Neural crest cell (in vitro differentiated cells): ENCODE data around the gene PPP3CA. TPM values are rescaled to one million over a fixed set of nuclear protein-coding genes. Genes with fewer than 3 reads are reported as not detected.

Experiments
- DNase-seq: peaks from one replicate; pipeline ENCODE4 v3.0.0; 2021; ENCODE audit warnings: low read depth, mixed read lengths, low spot score
- H3K27ac Mint-ChIP-seq: one replicate; pipeline ENCODE4 v1.8.0; 2021; ENCODE audit warnings: mild to moderate bottlenecking, mixed read lengths; ENCODE audit not compliant: unreplicated experiment
- H3K27me3 Mint-ChIP-seq: 2 replicates; pipeline ENCODE4 v1.8.0; 2021; ENCODE audit warnings: low read depth, mild to moderate bottlenecking, mixed read lengths
- H3K36me3 Mint-ChIP-seq: 2 replicates; pipeline ENCODE4 v1.8.0; 2021; ENCODE audit warnings: low read depth, mild to moderate bottlenecking, mixed read lengths
- H3K4me1 Mint-ChIP-seq: 2 replicates; pipeline ENCODE4 v1.8.0; 2021; ENCODE audit warnings: mixed read lengths
- H3K4me3 Mint-ChIP-seq: one replicate; pipeline ENCODE4 v1.8.0; 2021; ENCODE audit warnings: mild to moderate bottlenecking, mixed read lengths
- H3K9me3 Mint-ChIP-seq: 2 replicates; pipeline ENCODE4 v1.8.0; 2021; ENCODE audit warnings: mixed read lengths
- total RNA-seq: library from RNA; stranded (reverse); gene quantifications from 2 replicates; pipeline ENCODE4 v1.2.1, GENCODE V29; 2021
- TF ChIP-seq, protein P1 (sequence below): fragments of 200-600 bp; sonication (generic); conservative IDR thresholded peaks from 2 replicates; pipeline ENCODE4 v1.5.0; 2021; ENCODE audit warnings: antibody characterized with exemption, mild to moderate bottlenecking

PPP3CA gene
- total RNA-seq, 1 donor from 2014 or later: 12.2 TPM

DNA sequence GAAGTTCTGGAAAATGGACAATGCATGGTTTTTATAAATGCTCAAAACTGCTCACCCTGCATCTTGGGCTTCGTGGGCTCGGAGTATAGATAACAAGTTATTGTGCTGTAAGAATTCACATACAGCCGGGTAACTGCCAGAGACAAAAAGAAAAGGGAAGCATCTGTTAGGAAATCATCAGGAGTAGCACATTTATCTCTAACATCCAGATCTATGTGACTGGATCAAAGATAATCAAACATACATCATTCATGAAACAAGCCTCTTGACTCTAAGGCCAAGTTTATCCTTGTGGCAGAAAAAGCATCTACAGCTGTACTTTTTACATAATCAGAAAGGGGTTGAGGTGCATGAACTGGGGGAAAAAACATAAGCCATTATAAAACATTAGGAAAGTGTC, 264.2 kb downstream of the PPP3CA start:
- Mint-ChIP-seq H3K27ac (no peak overlapping the region), H3K9me3 (no peaks in the 10 kb centered on the region), H3K27me3 (no peaks in the 10 kb centered on the region), H3K36me3 (no peaks in the 10 kb centered on the region), H3K4me3 (no peak overlapping the region), H3K4me1 (no peaks in the 10 kb centered on the region)
- TF ChIP-seq, protein P1, sequence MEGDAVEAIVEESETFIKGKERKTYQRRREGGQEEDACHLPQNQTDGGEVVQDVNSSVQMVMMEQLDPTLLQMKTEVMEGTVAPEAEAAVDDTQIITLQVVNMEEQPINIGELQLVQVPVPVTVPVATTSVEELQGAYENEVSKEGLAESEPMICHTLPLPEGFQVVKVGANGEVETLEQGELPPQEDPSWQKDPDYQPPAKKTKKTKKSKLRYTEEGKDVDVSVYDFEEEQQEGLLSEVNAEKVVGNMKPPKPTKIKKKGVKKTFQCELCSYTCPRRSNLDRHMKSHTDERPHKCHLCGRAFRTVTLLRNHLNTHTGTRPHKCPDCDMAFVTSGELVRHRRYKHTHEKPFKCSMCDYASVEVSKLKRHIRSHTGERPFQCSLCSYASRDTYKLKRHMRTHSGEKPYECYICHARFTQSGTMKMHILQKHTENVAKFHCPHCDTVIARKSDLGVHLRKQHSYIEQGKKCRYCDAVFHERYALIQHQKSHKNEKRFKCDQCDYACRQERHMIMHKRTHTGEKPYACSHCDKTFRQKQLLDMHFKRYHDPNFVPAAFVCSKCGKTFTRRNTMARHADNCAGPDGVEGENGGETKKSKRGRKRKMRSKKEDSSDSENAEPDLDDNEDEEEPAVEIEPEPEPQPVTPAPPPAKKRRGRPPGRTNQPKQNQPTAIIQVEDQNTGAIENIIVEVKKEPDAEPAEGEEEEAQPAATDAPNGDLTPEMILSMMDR: no peak
- no peak for DNase-seq

DNA sequence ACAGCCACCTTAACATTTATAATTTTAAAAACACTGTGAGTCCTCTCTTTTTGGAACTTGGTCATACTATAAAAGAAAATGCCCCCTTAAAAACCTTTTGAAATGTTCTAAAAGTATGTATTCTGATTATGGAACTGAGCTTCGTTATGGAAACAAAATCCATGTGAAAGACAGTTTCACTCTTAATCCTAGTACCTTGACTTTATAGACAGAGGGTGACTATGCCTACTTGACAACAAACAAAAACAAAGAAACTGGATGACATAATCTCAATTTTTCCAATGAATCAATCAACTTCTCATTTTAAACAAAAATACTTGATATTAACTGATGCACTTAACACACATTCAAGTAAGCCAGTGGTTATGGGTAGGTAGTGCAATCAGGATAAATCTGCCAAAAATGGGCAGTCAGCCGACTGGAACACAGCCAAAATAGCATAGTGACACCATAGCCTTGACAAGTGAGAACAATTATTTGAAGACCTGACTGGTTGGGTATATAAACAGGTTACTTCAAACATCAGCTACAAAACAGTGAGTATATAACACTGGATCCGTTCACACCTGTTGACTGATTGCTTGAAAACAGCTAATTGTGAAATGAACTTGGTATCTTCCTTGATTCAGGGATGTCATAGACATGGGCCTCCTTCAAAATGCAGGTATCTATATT, 265.5 kb downstream of the PPP3CA start:
- H3K36me3 Mint-ChIP-seq: no peaks in the 10 kb centered on the region
- DNase-seq: no peak
- TF ChIP-seq, protein P1: no peak
- no peaks in the 10 kb centered on the region for H3K27me3 Mint-ChIP-seq
- no peak overlapping the region for H3K4me3 Mint-ChIP-seq
- no peak overlapping the region for H3K27ac Mint-ChIP-seq
- no peaks in the 10 kb centered on the region for H3K4me1 Mint-ChIP-seq
- H3K9me3 Mint-ChIP-seq: no peaks in the 10 kb centered on the region

GRCh38 chr4:101081166-101081565, 266.2 kb downstream of the PPP3CA start:
- Mint-ChIP-seq H3K27ac (no peak overlapping the region), H3K4me1 (no peaks in the 10 kb centered on the region), H3K4me3 (no peak overlapping the region), H3K27me3 (no peaks in the 10 kb centered on the region), H3K36me3 (no peaks in the 10 kb centered on the region), H3K9me3 (no peaks in the 10 kb centered on the region)
- TF ChIP-seq, protein P1: no peak
- no peak for DNase-seq

DNA sequence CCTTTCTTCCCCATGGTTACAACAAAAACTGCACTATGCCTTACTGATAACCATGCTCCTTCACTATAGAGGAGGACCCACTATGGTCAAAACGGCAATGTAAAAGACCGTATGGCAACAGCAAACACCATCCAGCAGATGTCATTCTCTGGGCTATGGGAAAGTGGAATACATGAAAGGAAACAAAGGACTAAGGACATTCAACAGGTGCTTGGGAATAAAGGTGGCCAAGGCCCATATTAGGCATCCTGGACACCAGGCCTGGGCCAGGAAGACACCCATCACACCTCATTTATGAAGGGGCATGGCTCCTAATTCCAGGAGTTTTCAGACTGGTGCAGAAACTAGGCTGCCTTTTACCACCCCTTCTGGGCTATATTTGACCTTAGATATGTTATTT, 268.4 kb downstream of the PPP3CA start:
- H3K27ac Mint-ChIP-seq: no peak overlapping the region
- H3K9me3 Mint-ChIP-seq: no peaks in the 10 kb centered on the region
- H3K36me3 Mint-ChIP-seq: no peaks in the 10 kb centered on the region
- DNase-seq: no peak
- TF ChIP-seq, protein P1: no peak
- no peaks in the 10 kb centered on the region for H3K27me3 Mint-ChIP-seq
- no peaks in the 10 kb centered on the region for H3K4me1 Mint-ChIP-seq
- H3K4me3 Mint-ChIP-seq: no peak overlapping the region

DNA sequence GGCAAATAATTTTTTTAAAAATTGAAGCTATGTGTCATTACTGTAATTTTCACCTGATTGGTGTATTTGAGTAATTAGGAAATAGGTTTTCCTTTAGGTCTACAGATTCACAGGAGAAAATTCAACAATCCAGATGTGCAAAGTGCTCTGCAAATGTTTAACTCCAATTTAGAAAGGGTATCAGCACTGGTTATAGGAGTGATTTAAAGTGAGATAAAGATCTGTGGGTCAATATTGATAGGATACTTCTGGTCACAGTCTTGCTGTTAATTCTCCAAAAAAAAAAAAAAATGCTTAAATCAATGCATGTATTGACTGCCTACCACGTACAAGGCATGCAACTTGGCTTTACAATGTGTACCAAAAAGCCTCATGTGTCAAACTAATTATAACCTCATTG, 271.3 kb downstream of the PPP3CA start:
- TF ChIP-seq, protein P1: no peak
- Mint-ChIP-seq H3K27ac (no peak overlapping the region), H3K9me3 (no peaks in the 10 kb centered on the region), H3K36me3 (no peaks in the 10 kb centered on the region), H3K27me3 (no peaks in the 10 kb centered on the region), H3K4me1 (peaks cover 5% of the 10 kb centered on the region), H3K4me3 (no peak overlapping the region)
- DNase-seq: no peak
